ENCODE results near the gene STAM.

STAM gene

DNA sequence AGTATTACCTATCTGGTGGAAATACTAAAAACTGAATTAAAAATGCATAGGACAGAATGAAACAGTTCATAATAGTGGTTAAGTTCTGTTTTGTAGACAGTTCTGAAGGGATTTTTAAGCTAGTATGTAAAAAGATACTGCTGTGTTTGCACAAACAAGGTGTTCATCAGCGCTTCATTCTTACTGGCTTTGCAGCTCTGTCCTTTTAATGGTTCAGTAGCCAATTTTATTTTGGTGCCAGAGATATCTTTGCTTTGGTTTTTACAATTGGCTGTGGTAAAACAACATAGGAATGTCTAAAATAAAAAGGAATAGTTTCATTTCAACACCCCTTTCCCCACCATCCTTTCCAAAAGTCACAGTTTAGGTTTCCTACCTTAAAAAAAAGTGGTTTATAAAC is 33.0 kb downstream of the STAM start:
- H3K9ac ChIP-seq (ENCODE audit: low read depth, low read length), result no peak overlapping the region
- no peak overlapping the region for H3K27ac ChIP-seq (ENCODE audit: low read depth, low read length)
- peaks cover 45% of the 10 kb centered on the region for H3K4me1 ChIP-seq (ENCODE audit: control insufficient read depth, insufficient read depth, low read length)
- H3K9me3 ChIP-seq (ENCODE audit: control insufficient read depth, insufficient read depth, low read length), result no peaks in the 10 kb centered on the region
- H3K4me3 ChIP-seq (ENCODE audit: low read depth, low read length), result no peak overlapping the region
- no peaks in the 10 kb centered on the region for H3K27me3 ChIP-seq (ENCODE audit: control insufficient read depth, insufficient read depth, low read length)
- no peaks in the 10 kb centered on the region for H3K36me3 ChIP-seq (ENCODE audit: control insufficient read depth, insufficient read depth, low read length)

GRCh38 chr10:17682236-17682946 is 38.4 kb downstream of the STAM start:
- no peak overlapping the region for H3K9ac ChIP-seq (ENCODE audit: low read depth, low read length)
- H3K27me3 ChIP-seq (ENCODE audit: control insufficient read depth, insufficient read depth, low read length), result no peaks in the 10 kb centered on the region
- no peak overlapping the region for H3K27ac ChIP-seq (ENCODE audit: low read depth, low read length)
- H3K36me3 ChIP-seq (ENCODE audit: control insufficient read depth, insufficient read depth, low read length), result 0 out of 2 replicates have a peak, but pooled peaks cover 4% of the 10 kb centered on the region
- peaks cover 17% of the 10 kb centered on the region for H3K4me1 ChIP-seq (ENCODE audit: control insufficient read depth, insufficient read depth, low read length)
- no peaks in the 10 kb centered on the region for H3K9me3 ChIP-seq (ENCODE audit: control insufficient read depth, insufficient read depth, low read length)
- H3K4me3 ChIP-seq (ENCODE audit: low read depth, low read length), result no peak overlapping the region

DNA sequence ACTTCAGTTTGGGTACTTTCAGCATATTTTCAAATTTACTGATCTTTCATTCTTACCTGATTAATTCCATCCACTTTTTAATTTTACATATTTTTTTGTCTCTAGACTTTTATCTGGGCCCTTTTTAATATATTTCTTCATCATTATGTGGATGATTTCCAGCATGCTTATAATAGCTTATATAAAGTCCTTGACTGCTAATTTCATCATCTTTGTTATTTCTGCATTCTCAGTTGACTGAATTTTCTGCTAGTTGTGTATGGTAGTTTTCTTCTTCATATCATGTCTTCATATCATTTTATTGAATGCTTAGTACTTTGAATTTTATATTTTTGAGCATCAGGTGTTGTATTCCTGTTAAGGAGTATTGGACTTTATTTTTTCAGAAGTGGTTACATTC is 39.6 kb downstream of the STAM start:
- H3K9me3 ChIP-seq (ENCODE audit: control insufficient read depth, insufficient read depth, low read length), result no peaks in the 10 kb centered on the region
- H3K4me3 ChIP-seq (ENCODE audit: low read depth, low read length), result no peak overlapping the region
- no peak overlapping the region for H3K27ac ChIP-seq (ENCODE audit: low read depth, low read length)
- H3K27me3 ChIP-seq (ENCODE audit: control insufficient read depth, insufficient read depth, low read length), result no peaks in the 10 kb centered on the region
- no peak overlapping the region for H3K9ac ChIP-seq (ENCODE audit: low read depth, low read length)
- H3K4me1 ChIP-seq (ENCODE audit: control insufficient read depth, insufficient read depth, low read length), result peaks cover 17% of the 10 kb centered on the region
- 0 out of 2 replicates have a peak, but pooled peaks cover 11% of the 10 kb centered on the region for H3K36me3 ChIP-seq (ENCODE audit: control insufficient read depth, insufficient read depth, low read length)

DNA sequence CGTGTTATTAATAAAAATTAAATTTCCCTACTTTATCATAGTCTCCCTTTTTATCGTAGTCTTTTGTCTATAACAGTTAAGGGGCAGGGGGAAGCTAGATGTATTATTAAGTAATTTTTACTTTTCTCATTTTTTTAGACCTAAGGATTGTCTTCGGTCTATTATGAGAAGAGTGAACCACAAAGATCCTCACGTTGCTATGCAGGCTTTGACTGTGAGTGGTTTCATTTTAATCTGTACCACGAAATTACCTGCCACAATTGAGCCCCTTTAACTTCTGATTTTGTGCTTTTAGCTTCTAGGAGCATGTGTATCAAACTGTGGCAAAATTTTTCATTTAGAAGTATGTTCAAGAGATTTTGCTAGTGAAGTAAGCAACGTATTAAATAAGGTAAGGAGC is 40.6 kb downstream of the STAM start:
- H3K4me1 ChIP-seq (ENCODE audit: control insufficient read depth, insufficient read depth, low read length), result peaks cover 12% of the 10 kb centered on the region
- H3K9me3 ChIP-seq (ENCODE audit: control insufficient read depth, insufficient read depth, low read length), result no peaks in the 10 kb centered on the region
- peaks cover 18% of the 10 kb centered on the region; the same call in 1 of the 2 replicates for H3K36me3 ChIP-seq (ENCODE audit: control insufficient read depth, insufficient read depth, low read length)
- no peaks in the 10 kb centered on the region for H3K27me3 ChIP-seq (ENCODE audit: control insufficient read depth, insufficient read depth, low read length)
- H3K4me3 ChIP-seq (ENCODE audit: low read depth, low read length), result no peak overlapping the region
- H3K9ac ChIP-seq (ENCODE audit: low read depth, low read length), result no peak overlapping the region
- H3K27ac ChIP-seq (ENCODE audit: low read depth, low read length), result no peak overlapping the region

GRCh38 chr10:17685233-17685840 is 41.4 kb downstream of the STAM start:
- no peaks in the 10 kb centered on the region for H3K9me3 ChIP-seq (ENCODE audit: control insufficient read depth, insufficient read depth, low read length)
- H3K4me3 ChIP-seq (ENCODE audit: low read depth, low read length), result no peak overlapping the region
- H3K27me3 ChIP-seq (ENCODE audit: control insufficient read depth, insufficient read depth, low read length), result no peaks in the 10 kb centered on the region
- H3K27ac ChIP-seq (ENCODE audit: low read depth, low read length), result no peak overlapping the region
- peaks cover 26% of the 10 kb centered on the region; the same call in 1 of the 2 replicates for H3K36me3 ChIP-seq (ENCODE audit: control insufficient read depth, insufficient read depth, low read length)
- H3K4me1 ChIP-seq (ENCODE audit: control insufficient read depth, insufficient read depth, low read length), result 0 out of 2 replicates have a peak, but pooled peaks cover 8% of the 10 kb centered on the region
- no peak overlapping the region for H3K9ac ChIP-seq (ENCODE audit: low read depth, low read length)

DNA sequence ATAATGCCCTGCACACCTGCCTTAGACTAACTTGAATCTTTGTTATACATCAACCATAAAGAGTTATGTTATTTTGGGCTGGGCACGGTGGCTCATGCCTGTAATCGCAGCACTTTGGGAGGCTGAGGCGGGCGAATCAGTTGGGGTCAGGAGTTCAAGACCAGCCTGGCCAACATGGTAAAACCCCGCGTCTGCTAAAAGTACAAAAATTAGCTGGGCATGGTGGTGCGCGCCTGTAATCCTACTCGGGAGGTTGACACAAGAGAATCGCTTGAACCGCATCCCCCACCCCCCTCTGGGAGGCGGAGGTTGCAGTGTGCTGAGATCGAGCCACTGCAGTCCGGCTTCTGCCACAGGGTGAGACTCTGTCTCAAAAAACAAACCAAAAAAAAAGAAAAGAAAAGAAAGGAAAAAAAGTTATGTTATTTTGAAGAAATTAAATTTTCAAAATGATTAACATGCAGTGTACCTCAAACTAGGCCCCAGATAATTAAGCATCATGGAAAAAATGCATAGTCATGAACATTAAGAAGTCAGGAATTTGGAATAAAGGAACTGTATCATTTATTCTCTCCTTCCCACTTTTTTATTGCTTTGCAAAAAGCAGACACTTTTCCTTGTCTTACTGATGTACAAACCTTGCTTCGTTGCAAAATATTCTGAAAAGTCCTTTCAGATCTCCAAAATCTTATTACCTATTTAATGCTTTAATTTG is 43.3 kb downstream of the STAM start:
- H3K9me3 ChIP-seq (ENCODE audit: control insufficient read depth, insufficient read depth, low read length), result no peaks in the 10 kb centered on the region
- H3K27me3 ChIP-seq (ENCODE audit: control insufficient read depth, insufficient read depth, low read length), result no peaks in the 10 kb centered on the region
- peaks cover 35% of the 10 kb centered on the region for H3K36me3 ChIP-seq (ENCODE audit: control insufficient read depth, insufficient read depth, low read length)
- H3K9ac ChIP-seq (ENCODE audit: low read depth, low read length), result no peak overlapping the region
- H3K4me1 ChIP-seq (ENCODE audit: control insufficient read depth, insufficient read depth, low read length), result 0 out of 2 replicates have a peak, but pooled peaks cover 5% of the 10 kb centered on the region
- H3K4me3 ChIP-seq (ENCODE audit: low read depth, low read length), result no peak overlapping the region
- H3K27ac ChIP-seq (ENCODE audit: low read depth, low read length), result no peak overlapping the region

- Histone ChIP-seq H3K4me3 (ENCODE audit: low read depth, low read length) (no peak overlapping the region), H3K4me1 (ENCODE audit: control insufficient read depth, insufficient read depth, low read length) (no peaks in the 10 kb centered on the region), H3K36me3 (ENCODE audit: control insufficient read depth, insufficient read depth, low read length) (peaks cover 48% of the 10 kb centered on the region), H3K9me3 (ENCODE audit: control insufficient read depth, insufficient read depth, low read length) (no peaks in the 10 kb centered on the region), H3K27me3 (ENCODE audit: control insufficient read depth, insufficient read depth, low read length) (no peaks in the 10 kb centered on the region), H3K27ac (ENCODE audit: low read depth, low read length) (no peak overlapping the region), H3K9ac (ENCODE audit: low read depth, low read length) (no peak overlapping the region)
These were observed 45.2 kb downstream of the STAM start for GRCh38 chr10:17689137-17689536.

DNA sequence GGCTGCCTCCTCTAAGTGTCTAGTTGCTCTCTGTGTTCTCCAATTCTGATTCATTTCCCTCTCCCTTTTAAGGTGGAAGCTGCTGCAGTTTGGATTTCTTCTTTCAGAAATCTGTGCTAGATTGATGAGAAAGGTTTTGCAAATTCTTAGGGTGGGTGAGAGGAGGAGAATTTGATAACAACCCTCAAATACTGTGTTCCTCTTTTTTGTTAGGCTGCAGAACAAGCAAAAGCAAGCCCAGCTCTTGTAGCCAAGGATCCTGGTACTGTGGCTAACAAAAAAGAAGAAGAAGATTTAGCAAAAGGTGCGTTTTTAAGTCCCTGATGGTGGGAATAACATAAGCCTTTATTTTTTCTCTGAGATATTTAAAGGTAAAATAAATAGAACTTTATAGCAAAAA is 49.1 kb downstream of the STAM start:
- H3K9me3 ChIP-seq (ENCODE audit: control insufficient read depth, insufficient read depth, low read length), result no peaks in the 10 kb centered on the region
- H3K36me3 ChIP-seq (ENCODE audit: control insufficient read depth, insufficient read depth, low read length), result peaks cover 72% of the 10 kb centered on the region
- H3K9ac ChIP-seq (ENCODE audit: low read depth, low read length), result no peak overlapping the region
- H3K4me3 ChIP-seq (ENCODE audit: low read depth, low read length), result no peak overlapping the region
- H3K4me1 ChIP-seq (ENCODE audit: control insufficient read depth, insufficient read depth, low read length), result no peaks in the 10 kb centered on the region
- H3K27me3 ChIP-seq (ENCODE audit: control insufficient read depth, insufficient read depth, low read length), result no peaks in the 10 kb centered on the region
- H3K27ac ChIP-seq (ENCODE audit: low read depth, low read length), result no peak overlapping the region

DNA sequence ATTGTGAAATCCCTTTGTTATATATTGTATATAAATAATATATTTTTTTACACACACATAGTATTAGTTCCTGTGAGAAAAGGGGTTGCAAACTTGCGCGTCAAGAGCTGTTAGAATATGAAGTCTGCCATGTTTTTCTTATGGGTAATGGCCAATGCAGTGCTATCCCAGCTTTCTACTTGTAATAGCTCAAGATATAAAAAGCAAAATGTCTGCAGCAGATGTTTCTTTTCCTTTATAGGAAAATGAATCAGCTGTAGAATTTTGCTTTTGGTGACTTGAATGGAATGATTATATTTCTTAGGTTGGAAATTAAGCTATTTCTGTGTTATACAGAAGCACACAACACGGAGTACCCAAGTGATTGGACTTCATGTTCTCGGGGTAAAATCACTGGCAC is 54.7 kb downstream of the STAM start:
- Histone ChIP-seq H3K27me3 (ENCODE audit: control insufficient read depth, insufficient read depth, low read length) (no peaks in the 10 kb centered on the region), H3K9ac (ENCODE audit: low read depth, low read length) (no peak overlapping the region), H3K36me3 (ENCODE audit: control insufficient read depth, insufficient read depth, low read length) (peaks cover 45% of the 10 kb centered on the region), H3K4me3 (ENCODE audit: low read depth, low read length) (no peak overlapping the region), H3K4me1 (ENCODE audit: control insufficient read depth, insufficient read depth, low read length) (no peaks in the 10 kb centered on the region), H3K27ac (ENCODE audit: low read depth, low read length) (no peak overlapping the region), H3K9me3 (ENCODE audit: control insufficient read depth, insufficient read depth, low read length) (no peaks in the 10 kb centered on the region)

- H3K27me3 ChIP-seq (ENCODE audit: control insufficient read depth, insufficient read depth, low read length), result no peaks in the 10 kb centered on the region
- no peak overlapping the region for H3K27ac ChIP-seq (ENCODE audit: low read depth, low read length)
- peaks cover 49% of the 10 kb centered on the region for H3K36me3 ChIP-seq (ENCODE audit: control insufficient read depth, insufficient read depth, low read length)
- H3K9ac ChIP-seq (ENCODE audit: low read depth, low read length), result no peak overlapping the region
- H3K4me3 ChIP-seq (ENCODE audit: low read depth, low read length), result no peak overlapping the region
- no peaks in the 10 kb centered on the region for H3K4me1 ChIP-seq (ENCODE audit: control insufficient read depth, insufficient read depth, low read length)
- no peaks in the 10 kb centered on the region for H3K9me3 ChIP-seq (ENCODE audit: control insufficient read depth, insufficient read depth, low read length)
These were observed 57.4 kb downstream of the STAM start for GRCh38 chr10:17701301-17701700.

GRCh38 chr10:17703706-17704105 is 59.8 kb downstream of the STAM start:
- no peak overlapping the region for H3K9ac ChIP-seq (ENCODE audit: low read depth, low read length)
- H3K4me3 ChIP-seq (ENCODE audit: low read depth, low read length), result no peak overlapping the region
- H3K27me3 ChIP-seq (ENCODE audit: control insufficient read depth, insufficient read depth, low read length), result no peaks in the 10 kb centered on the region
- H3K27ac ChIP-seq (ENCODE audit: low read depth, low read length), result no peak overlapping the region
- no peaks in the 10 kb centered on the region for H3K9me3 ChIP-seq (ENCODE audit: control insufficient read depth, insufficient read depth, low read length)
- H3K4me1 ChIP-seq (ENCODE audit: control insufficient read depth, insufficient read depth, low read length), result no peaks in the 10 kb centered on the region
- peaks cover 49% of the 10 kb centered on the region for H3K36me3 ChIP-seq (ENCODE audit: control insufficient read depth, insufficient read depth, low read length)

Data from HUES48 (cell line).